NT2/D1 (cell line): Measurements from ENCODE around the gene ARHGAP22.

ENCODE experiments used
- SUZ12 ChIP-seq: IDR thresholded peaks from 2 replicates; pipeline ENCODE4 v1.6.1; 2011; ENCODE audit not compliant: insufficient read length, insufficient read depth; ENCODE audit errors: extremely low read depth
- YY1 ChIP-seq: IDR thresholded peaks from 2 replicates; pipeline ENCODE4 v1.6.1; 2011; ENCODE audit not compliant: insufficient read length, insufficient read depth
- ZNF274 ChIP-seq: IDR thresholded peaks from 2 replicates; pipeline ENCODE4 v1.6.1; 2011; ENCODE audit warnings: mild to moderate bottlenecking, low read depth, low read length

GRCh38 chr10:48652344-48652743 is 47.5 kb upstream of the ARHGAP22 start:
- TF ChIP-seq SUZ12 (no peak), YY1 (no peak), ZNF274 (no peak)
